KMS-11 (cell line): ENCODE results near the gene CREBL2.

Experiments used
- H2AFZ ChIP-seq: fragments of 200-600 bp; sonication (generic); 2 replicates; pipeline ENCODE4 v1.6.1; 2016; ENCODE audit warnings: antibody characterized with exemption, mixed run types, low read depth
- H3K27ac ChIP-seq: fragments of 200-600 bp; sonication (generic); 2 replicates; pipeline ENCODE4 v1.6.1; 2016; ENCODE audit warnings: mild to moderate bottlenecking, mixed run types
- H3K27me3 ChIP-seq: fragments of 200-600 bp; sonication (generic); 2 replicates; pipeline ENCODE4 v1.6.1; 2017; ENCODE audit warnings: mild to moderate bottlenecking, low read depth, mixed run types, moderate library complexity; ENCODE audit not compliant: insufficient read depth
- H3K36me3 ChIP-seq: fragments of 200-600 bp; sonication (generic); 2 replicates; pipeline ENCODE4 v1.6.1; 2017; ENCODE audit warnings: mild to moderate bottlenecking, mixed run types; ENCODE audit not compliant: insufficient read depth
- H3K4me1 ChIP-seq: fragments of 200-600 bp; sonication (generic); 2 replicates; pipeline ENCODE4 v1.6.1; 2016; ENCODE audit warnings: mild to moderate bottlenecking, low read depth, mixed run types; ENCODE audit not compliant: poor library complexity, severe bottlenecking
- H3K4me2 ChIP-seq: fragments of 200-600 bp; sonication (generic); 2 replicates; pipeline ENCODE4 v1.7.0; 2016; ENCODE audit warnings: mild to moderate bottlenecking, mixed run types
- H3K4me3 ChIP-seq: fragments of 200-600 bp; sonication (generic); IDR thresholded peaks from 2 replicates; pipeline ENCODE4 v1.6.1; 2017; ENCODE audit warnings: low read depth, low read length, mixed read lengths; ENCODE audit not compliant: insufficient read depth
- H3K79me2 ChIP-seq: fragments of 200-600 bp; sonication (generic); 2 replicates; pipeline ENCODE4 v1.6.1; 2016; ENCODE audit warnings: low read depth, mixed run types; ENCODE audit not compliant: insufficient read depth
- H3K9ac ChIP-seq: fragments of 200-600 bp; sonication (generic); 2 replicates; pipeline ENCODE4 v1.6.1; 2016; ENCODE audit warnings: mild to moderate bottlenecking, mixed run types
- H4K20me1 ChIP-seq: fragments of 200-600 bp; sonication (generic); 2 replicates; pipeline ENCODE4 v1.6.1; 2016; ENCODE audit warnings: mild to moderate bottlenecking, mixed run types; ENCODE audit not compliant: insufficient read depth
- CTCF ChIP-seq: fragments of 200-600 bp; sonication (generic); conservative IDR thresholded peaks from 2 replicates; pipeline ENCODE4 v1.6.1; 2017; ENCODE audit warnings: low read depth, mild to moderate bottlenecking, antibody characterized with exemption, low read length, moderate library complexity, mixed read lengths

The CREBL2 gene

DNA sequence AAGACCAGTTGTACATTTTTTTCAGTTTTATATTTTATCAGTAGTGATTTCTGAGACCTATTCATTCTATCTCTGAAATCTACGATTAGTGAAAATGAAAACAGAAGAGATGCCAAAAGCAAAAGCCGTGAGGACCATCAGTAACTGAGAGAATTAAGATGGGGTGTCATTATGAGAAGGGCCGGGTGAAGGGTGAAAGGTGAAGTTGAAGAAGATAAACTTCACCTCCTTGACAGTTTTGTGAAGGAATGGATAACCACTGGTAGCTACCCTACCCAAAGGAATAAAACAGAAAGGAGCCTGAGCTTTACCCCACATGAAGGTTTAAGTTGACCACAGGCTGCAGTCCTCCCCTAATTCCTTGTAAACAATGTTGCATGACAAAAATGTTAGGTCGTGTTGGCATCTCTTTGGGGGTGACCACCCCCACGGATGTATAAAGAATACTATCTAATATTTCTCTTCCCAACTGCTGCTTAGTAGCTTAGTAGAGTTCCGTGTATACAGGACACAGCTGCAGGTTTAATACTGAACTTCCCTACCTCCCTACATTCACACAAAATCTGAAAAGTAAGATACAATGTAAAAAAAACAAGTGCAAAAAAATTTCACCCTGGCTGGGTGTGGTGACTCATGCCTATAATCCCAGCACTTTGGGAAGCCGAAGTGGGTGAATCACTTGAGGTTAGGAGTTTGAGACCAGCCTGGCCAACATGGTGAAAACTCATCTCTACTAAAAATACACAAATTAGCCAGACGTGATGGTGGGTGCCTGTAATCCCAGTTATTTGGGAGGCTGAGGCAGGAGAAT is 60.4 kb downstream of the CREBL2 start:
- Histone ChIP-seq H3K79me2 (no peaks in the 10 kb centered on the region), H3K27ac (no peak overlapping the region), H3K27me3 (no peaks in the 10 kb centered on the region), H3K4me2 (no peak overlapping the region), H3K4me1 (peaks cover 13% of the 10 kb centered on the region), H4K20me1 (no peaks in the 10 kb centered on the region), H3K36me3 (no peaks in the 10 kb centered on the region), H2AFZ (no peak overlapping the region), H3K9ac (no peak overlapping the region), H3K4me3 (no peak overlapping the region)
- TF ChIP-seq CTCF: no peak

- no peak for TF ChIP-seq CTCF
- no peaks in the 10 kb centered on the region for H3K27me3 ChIP-seq
- no peak overlapping the region for H3K27ac ChIP-seq
- H3K9ac ChIP-seq: no peak overlapping the region
- H4K20me1 ChIP-seq: no peaks in the 10 kb centered on the region; the same call in 1 of the 2 replicates
- H3K4me1 ChIP-seq: peaks cover 20% of the 10 kb centered on the region
- no peaks in the 10 kb centered on the region for H3K79me2 ChIP-seq
- H3K4me2 ChIP-seq: no peak overlapping the region
- H2AFZ ChIP-seq: no peak overlapping the region
- H3K36me3 ChIP-seq: no peaks in the 10 kb centered on the region
- no peak overlapping the region for H3K4me3 ChIP-seq
Observed at GRCh38 chr12:12673296-12673695, 61.6 kb downstream of the CREBL2 start.

DNA sequence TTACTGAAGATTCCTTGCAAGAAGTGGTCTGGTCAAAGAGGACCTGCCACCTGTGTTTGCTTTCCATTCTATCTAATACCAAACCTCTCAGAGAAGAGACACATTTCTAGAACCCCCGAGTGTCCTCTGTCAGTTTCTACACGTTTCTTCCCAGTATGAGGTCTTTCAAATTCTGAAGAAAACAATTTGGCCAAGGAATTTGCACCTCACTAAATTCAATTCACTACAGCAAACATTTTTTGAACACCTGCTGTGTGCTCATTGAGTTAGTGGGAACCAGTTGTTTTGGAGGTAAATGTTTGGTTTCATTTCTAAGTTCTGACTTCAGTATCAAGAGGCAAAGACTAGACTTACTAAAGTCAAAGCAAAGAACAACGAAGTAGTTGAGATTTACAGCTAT is 64.9 kb downstream of the CREBL2 start:
- H3K4me1 ChIP-seq: peaks cover 20% of the 10 kb centered on the region
- H3K9ac ChIP-seq: no peak overlapping the region
- H4K20me1 ChIP-seq: no peaks in the 10 kb centered on the region; the same call in 1 of the 2 replicates
- no peaks in the 10 kb centered on the region for H3K36me3 ChIP-seq
- no peak overlapping the region for H3K4me3 ChIP-seq
- H3K27ac ChIP-seq: peak overlapping the region; percentile 38; the same call in 1 of the 2 replicates
- H3K27me3 ChIP-seq: no peaks in the 10 kb centered on the region
- TF ChIP-seq CTCF: no peak
- H2AFZ ChIP-seq: peak overlapping the region; percentile 51
- peak overlapping the region; percentile 36; the same call in 1 of the 2 replicates for H3K4me2 ChIP-seq
- H3K79me2 ChIP-seq: no peaks in the 10 kb centered on the region

GRCh38 chr12:12681061-12681765 is 69.5 kb downstream of the CREBL2 start:
- peaks cover 15% of the 10 kb centered on the region for H3K4me1 ChIP-seq
- H3K27ac ChIP-seq: no peak overlapping the region
- no peaks in the 10 kb centered on the region; the same call in 1 of the 2 replicates for H4K20me1 ChIP-seq
- H3K79me2 ChIP-seq: no peaks in the 10 kb centered on the region
- no peaks in the 10 kb centered on the region for H3K36me3 ChIP-seq
- H2AFZ ChIP-seq: no peak overlapping the region
- TF ChIP-seq CTCF: no peak
- no peak overlapping the region for H3K4me3 ChIP-seq
- no peak overlapping the region for H3K4me2 ChIP-seq
- H3K27me3 ChIP-seq: no peaks in the 10 kb centered on the region
- no peak overlapping the region for H3K9ac ChIP-seq
